GM13976 (cell line): ENCODE results near the gene SKOR1.

Experiments
- DNase-seq: peaks from one replicate; pipeline ENCODE4 v3.0.0; 2012; ENCODE audit warnings: low spot score
- in situ Hi-C: fragments of 300-500 bp; cut with MboI; formaldehyde crosslinking; loops from one replicate; pipeline ENCODE4 v1.12.0; 2022; ENCODE audit warnings: low sequenced_read_pairs, mixed read lengths, inconsistent platforms; ENCODE audit not compliant: unreplicated experiment
- TF ChIP-seq, protein P1 (sequence below): IDR thresholded peaks from 2 replicates; pipeline ENCODE4 v1.5.1; 2012; ENCODE audit warnings: borderline replicate concordance, mild to moderate bottlenecking; ENCODE audit not compliant: insufficient read depth; ENCODE audit errors: extremely low read depth, missing control alignments, control extremely low read depth

SKOR1 gene

DNA sequence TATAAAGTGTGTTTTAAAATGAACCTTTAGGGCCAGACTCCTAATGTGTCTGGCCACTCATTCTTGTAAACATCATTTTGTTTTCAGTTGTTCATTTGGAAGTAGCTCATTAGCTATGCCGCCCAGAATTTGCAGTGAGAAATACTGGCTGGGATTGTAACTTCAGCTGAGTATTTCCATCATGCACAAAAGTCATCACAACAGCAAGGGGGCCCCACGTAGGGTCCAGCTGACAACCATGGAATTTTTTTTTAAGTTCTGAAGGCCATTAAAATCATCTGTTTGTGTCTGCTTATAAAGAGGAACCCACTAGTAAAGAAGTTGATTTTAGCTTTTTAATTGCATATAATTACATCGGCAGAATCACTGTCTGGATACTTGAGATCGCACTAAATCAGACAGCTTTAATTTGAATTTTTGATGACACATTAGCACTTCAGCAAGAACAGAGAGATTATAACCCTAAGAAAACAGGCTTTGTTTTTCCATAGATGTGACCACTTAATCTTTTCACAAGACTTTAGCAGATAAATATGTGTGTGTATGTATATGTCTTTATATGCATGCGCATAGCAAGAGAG, 46.3 kb upstream of the SKOR1 start:
- DNase-seq = no peak
- in situ Hi-C loops = no loop called here
- TF ChIP-seq, protein P1, sequence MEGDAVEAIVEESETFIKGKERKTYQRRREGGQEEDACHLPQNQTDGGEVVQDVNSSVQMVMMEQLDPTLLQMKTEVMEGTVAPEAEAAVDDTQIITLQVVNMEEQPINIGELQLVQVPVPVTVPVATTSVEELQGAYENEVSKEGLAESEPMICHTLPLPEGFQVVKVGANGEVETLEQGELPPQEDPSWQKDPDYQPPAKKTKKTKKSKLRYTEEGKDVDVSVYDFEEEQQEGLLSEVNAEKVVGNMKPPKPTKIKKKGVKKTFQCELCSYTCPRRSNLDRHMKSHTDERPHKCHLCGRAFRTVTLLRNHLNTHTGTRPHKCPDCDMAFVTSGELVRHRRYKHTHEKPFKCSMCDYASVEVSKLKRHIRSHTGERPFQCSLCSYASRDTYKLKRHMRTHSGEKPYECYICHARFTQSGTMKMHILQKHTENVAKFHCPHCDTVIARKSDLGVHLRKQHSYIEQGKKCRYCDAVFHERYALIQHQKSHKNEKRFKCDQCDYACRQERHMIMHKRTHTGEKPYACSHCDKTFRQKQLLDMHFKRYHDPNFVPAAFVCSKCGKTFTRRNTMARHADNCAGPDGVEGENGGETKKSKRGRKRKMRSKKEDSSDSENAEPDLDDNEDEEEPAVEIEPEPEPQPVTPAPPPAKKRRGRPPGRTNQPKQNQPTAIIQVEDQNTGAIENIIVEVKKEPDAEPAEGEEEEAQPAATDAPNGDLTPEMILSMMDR = no peak

DNA sequence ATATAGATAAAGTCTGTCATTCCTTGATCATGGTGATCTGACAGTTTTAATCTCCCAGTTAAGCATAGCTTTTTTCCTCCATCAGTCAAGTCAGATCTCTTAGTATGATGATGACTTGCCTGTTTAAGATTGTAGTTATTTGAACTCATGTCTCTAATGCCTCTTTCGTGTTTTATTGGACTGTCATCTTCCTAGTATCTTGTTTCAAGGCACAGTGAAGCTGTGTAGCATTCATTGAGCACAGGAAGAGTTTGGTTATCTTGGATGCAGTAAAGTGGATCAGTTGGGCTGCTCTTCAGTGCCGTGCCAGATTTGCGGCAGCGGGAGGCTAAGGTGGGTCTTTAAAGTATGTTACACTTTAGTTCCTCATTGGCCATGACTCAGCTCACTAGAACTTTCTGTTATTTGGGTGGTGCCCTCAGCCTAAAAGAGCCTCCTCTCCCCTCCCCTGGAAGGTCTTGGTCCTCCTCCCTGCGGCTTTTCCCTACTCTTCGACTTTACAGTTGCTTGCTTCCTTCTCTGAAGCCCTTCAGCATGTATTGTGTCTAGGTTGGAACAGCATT, 45.7 kb upstream of the SKOR1 start:
- DNase-seq = no peak
- in situ Hi-C loops = no loop called here
- TF ChIP-seq, protein P1 = no peak

DNA sequence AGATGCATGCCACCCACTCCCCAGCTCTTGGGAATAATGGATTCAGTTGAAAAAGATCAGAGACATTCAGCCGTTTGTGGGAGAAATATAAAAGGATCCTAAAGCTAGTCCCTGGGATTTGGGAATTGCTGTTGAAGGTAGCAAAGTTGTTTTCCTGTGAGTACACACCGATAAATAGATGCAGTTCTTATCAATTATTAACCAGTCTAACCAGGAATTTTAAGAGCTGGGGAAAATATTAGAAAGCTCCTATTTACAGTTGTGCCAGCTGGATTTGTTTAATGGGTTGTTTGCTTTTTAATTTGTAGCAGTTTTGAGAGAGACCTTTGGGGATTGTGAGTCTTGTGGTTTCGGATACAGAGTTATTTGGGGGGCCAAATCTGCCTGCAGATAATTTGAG, 44.2 kb upstream of the SKOR1 start:
- DNase-seq = no peak
- TF ChIP-seq, protein P1 = no peak
- in situ Hi-C loops = no loop called here

DNA sequence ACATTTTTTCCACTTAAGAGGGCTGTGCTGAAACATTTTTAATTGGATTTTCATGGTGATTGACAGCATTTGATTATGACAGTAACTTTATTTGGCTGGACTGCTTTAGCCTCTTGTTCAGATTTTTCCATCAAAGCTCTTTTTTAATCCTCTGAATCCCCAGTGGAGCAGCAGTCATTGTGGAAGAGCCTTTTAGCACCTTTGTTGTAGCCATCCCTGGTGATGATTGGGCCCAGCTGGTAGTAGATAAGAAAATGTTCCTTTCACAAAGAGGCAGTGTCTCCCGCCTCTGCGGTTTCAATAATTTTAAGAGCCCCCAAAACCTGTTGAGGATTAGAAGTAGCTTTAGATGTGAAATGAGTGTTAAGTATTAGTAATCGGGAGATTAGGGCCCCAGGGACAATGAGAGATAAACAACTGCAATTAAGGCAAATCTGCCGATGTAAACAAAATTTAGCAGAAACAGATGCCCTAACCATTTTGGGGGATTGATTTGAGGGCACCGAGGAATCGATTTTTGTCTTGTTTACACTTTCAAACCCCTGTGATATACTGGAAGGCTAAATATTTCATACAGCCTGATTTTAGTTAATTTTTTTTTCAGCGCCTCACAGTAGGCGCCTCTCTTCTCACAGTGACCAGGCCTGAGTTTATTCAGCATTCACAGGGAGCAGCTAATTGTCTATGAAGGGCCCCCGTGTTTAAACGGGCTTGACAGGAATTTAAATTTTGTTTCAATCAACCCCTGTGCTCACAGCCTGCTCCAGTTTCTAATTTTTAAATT, 43.2 kb upstream of the SKOR1 start:
- in situ Hi-C loops = no loop called here
- TF ChIP-seq, protein P1 = no peak
- DNase-seq = no peak

DNA sequence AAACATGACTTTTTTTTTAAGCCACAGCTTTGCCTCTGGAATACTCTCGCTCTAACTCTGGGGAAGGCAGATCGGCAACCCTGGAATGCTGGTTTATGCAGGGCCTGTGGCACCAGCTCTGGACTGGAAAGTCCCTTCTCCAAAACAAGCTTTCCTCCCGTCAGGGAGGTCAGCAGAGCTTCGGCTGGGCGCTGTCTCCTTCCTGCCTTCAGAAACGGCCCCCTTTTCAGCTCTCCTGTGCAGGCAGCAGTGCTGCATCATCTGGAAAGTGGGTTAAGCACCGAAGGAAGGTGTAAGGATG, 42.7 kb upstream of the SKOR1 start:
- TF ChIP-seq, protein P1 = no peak
- DNase-seq = no peak
- in situ Hi-C loops = no loop called here

DNA sequence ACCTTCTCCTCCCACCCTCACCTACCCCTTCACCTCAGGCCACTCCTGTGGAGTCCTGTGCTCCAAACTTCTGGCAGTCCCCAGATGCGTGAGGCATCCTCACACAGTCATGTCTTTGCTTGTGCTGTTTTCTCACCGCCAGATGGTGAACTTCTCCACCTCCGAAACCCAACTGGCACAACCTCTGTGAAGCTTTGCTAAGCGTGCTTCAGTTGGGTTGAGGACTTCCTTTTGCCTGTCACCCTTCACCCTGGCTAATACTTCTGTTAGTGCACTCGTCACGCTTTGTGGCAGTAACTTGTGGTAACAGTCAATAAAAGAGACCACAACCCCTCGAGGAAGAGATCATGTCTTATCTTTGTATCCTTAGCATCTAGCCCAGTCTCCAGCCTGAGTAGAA, 42.0 kb upstream of the SKOR1 start:
- DNase-seq = no peak
- TF ChIP-seq, protein P1 = peak; percentile 9
- in situ Hi-C loops = no loop called here
